LNCAP (cell line): Measurements from ENCODE around the gene FAM184A.

Experiments used
- CTCF ChIP-seq: fragments of 450-650 bp; IDR thresholded peaks from 2 replicates; pipeline ENCODE4 v1.5.1; 2017; ENCODE audit warnings: mild to moderate bottlenecking

FAM184A gene

DNA sequence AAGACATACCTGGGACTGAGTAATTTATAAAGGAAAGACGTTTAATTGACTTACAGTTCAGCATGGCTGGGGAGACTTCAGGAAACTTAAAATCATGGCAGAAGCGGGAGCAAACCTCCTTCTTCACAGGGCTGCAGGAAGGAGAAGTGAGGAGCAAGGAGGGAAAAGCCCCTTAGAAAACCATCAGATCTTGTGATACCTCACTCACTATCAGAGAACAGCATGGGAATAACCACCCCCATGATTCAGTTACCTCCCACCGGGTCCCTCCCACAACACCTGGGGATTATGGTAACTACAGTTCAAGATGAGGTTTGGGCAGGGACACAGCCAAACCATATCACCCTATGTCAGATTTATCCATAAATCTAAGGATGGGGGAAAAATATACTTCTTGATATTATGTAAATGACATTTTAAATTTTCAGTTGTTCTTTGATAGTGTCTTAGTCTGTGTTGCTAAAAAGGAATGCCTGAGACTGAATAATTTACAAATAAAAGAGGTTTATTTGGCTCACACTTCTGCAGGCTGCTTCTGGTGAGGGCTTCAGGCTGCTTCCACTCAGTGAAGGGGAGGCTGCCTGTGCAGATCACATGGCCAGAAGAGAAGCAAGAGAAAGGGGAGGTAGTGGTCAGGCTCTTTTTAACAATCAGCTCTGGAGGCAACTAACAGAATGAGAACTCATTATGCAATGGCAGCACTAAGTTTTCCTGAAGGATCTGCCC lies 142.3 kb downstream of the FAM184A start:
- no peak for TF ChIP-seq CTCF

- no peak for TF ChIP-seq CTCF
Observed at GRCh38 chr6:118935331-118935668, 143.2 kb downstream of the FAM184A start.

GRCh38 chr6:118934461-118935330 lies 143.8 kb downstream of the FAM184A start, which contains the start of gene MCM9:
Gene MCM9, minus strand, starts transcription at chr6:118935159. Its CDS starts 3,436 bp downstream, at chr6:118931723.
- TF ChIP-seq CTCF, result no peak

DNA sequence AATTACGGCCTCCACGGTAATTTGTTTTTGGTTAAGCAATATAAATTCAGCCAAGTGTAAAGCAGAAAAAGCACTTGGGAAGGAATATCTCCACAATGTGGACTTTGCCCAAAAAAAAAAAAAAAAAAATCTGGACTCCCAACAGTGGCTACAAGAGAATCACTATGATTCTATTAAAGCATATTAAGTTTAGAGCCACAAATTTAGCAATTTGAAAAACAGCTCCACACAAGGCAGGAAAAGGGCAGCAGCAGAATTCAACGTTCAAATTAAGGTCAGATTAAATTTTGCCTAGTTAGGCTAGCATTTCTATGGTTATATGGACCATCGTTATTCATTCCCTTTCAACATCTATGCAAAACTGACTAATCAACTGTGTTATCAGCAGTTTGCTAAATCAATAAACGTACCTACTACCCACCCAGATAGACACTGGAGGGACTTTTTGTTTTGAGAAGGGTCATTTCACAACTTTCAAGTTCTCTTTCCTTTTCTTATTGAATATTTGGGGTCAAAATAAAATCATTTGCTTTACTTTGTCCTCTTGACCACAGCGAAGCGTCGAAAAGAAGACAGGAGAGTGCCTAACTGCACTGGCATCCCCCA lies 144.5 kb downstream of the FAM184A start:
- TF ChIP-seq CTCF, result no peak

DNA sequence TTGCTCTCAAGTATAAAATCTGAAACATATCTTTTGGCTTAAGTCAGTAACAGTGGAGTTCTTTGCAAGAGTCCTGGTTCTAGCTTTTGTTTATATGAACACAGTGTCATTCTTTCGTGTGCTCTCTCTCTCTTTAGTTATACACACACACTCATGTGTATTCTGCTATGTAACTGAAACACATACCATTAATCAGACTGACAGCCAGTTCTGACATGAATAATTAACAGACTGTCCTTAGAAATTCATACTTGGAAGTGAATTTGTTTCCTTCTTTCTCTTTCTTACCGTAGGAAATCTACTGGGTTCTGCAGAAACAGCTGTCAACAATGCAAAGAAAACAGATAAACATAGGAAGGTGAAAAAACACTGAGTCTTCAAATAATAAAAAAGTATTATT lies 146.0 kb downstream of the FAM184A start:
- TF ChIP-seq CTCF, result no peak

GRCh38 chr6:118931436-118931835 lies 147.0 kb downstream of the FAM184A start:
- no peak for TF ChIP-seq CTCF

DNA sequence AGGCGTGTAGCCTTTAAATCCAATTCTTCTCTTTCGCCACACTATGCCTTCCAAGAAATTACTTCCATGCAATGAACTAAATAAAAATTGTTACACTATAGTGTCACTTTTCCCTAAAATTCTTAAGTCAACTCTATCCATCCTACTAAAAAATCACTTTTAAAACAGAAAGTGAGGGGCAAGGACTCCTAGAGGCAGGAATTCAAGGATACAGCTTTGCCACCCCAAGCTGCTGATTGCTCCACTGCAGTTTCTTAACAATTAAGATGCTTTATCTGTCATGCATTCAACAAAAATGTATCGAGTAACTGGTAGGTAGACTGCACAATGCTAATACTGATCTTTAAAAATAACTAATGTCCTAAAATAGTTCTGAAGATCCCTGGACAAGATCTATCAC lies 147.8 kb downstream of the FAM184A start:
- no peak for TF ChIP-seq CTCF
